ENCODE results near the gene C1orf174.

DNA sequence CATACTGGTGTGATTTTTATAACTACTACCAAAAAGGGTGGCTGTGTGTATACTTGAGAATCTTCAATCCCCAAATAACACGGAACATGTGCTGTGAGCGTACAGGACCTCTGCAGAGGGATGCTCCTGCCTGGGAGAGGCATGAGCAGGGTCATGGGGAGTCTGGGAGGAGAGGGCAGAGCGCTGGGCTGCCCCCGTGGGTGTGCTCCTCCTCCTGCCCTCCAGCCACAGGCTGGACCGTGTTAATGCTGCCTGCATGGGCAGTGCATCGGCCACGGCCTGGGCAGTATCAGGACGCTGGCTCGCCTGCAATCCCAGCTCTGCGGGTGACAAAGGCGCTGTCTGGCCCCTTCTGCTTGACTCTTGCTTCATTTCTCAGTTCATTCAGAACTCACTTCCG, 49.2 kb downstream of the C1orf174 start:
- TF ChIP-seq, protein P1, sequence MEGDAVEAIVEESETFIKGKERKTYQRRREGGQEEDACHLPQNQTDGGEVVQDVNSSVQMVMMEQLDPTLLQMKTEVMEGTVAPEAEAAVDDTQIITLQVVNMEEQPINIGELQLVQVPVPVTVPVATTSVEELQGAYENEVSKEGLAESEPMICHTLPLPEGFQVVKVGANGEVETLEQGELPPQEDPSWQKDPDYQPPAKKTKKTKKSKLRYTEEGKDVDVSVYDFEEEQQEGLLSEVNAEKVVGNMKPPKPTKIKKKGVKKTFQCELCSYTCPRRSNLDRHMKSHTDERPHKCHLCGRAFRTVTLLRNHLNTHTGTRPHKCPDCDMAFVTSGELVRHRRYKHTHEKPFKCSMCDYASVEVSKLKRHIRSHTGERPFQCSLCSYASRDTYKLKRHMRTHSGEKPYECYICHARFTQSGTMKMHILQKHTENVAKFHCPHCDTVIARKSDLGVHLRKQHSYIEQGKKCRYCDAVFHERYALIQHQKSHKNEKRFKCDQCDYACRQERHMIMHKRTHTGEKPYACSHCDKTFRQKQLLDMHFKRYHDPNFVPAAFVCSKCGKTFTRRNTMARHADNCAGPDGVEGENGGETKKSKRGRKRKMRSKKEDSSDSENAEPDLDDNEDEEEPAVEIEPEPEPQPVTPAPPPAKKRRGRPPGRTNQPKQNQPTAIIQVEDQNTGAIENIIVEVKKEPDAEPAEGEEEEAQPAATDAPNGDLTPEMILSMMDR (conservative IDR thresholded peaks at IDR 0.05 in 1 of 2, IDR thresholded peaks at IDR 0.05 in 1 of 2; ENCODE audit: low read depth in 1 of 2, low read length in 2 of 2): no peak
- TF ChIP-seq EZH2 (IDR thresholded peaks at IDR 0.05; ENCODE audit: low read length, missing control alignments): no peak

All from fibroblast of lung (primary cell).